WERI-Rb-1 (cell line): ENCODE results near the gene TLE4.

Experiments used
- DNase-seq: peaks from one replicate; pipeline ENCODE4 v3.0.0-alpha.2; 2020
- H3K27ac ChIP-seq: fragments of 250-450 bp; sonication (Bioruptor Pico); 2 replicates; pipeline ENCODE4 v1.5.1; 2020; ENCODE audit warnings: mild to moderate bottlenecking, moderate library complexity
- H3K27me3 ChIP-seq: fragments of 250-450 bp; sonication (Bioruptor Pico); 2 replicates; pipeline ENCODE4 v1.5.1; 2021; ENCODE audit warnings: mild to moderate bottlenecking, low read depth, moderate library complexity; ENCODE audit not compliant: insufficient read depth, severe bottlenecking
- H3K36me3 ChIP-seq: fragments of 250-450 bp; sonication (Bioruptor Pico); 2 replicates; pipeline ENCODE4 v1.5.1; 2020; ENCODE audit warnings: mild to moderate bottlenecking, moderate library complexity
- H3K4me3 ChIP-seq: 2 replicates; pipeline ENCODE4 v1.5.1; 2011; ENCODE audit warnings: low read depth, mild to moderate bottlenecking, control low read depth, low read length
- H3K9me3 ChIP-seq: fragments of 250-450 bp; sonication (Bioruptor Pico); 2 replicates; pipeline ENCODE4 v1.5.1; 2021; ENCODE audit warnings: mild to moderate bottlenecking, moderate library complexity; ENCODE audit not compliant: severe bottlenecking
- TF ChIP-seq, protein P1 (sequence below): IDR thresholded peaks from 2 replicates; pipeline ENCODE4 v1.5.1; 2011; ENCODE audit warnings: low read depth, mild to moderate bottlenecking, control low read depth, inconsistent platforms, low read length

The TLE4 gene

DNA sequence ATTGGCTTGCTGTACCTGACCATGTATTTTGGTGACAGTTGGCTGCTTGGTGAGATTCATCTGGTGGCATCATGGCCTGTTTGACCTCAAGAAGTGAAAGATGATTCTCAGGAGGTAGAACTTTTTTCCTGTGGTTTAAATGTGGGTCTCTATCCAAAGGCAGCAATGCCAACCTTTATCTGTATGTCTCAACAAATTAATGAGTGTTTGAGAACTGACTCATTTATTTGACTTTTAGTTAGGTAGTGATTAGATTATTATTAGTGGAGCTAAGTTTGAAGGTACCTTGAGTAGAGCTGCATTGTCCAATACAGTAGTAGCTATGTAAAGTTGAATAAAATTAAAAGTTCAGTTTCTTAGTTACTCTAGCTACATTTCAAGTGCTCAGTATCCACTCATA lies 48.2 kb downstream of the TLE4 start:
- no peak overlapping the region for H3K27ac ChIP-seq
- H3K4me3 ChIP-seq: no peak overlapping the region
- no peaks in the 10 kb centered on the region for H3K9me3 ChIP-seq
- TF ChIP-seq, protein P1, sequence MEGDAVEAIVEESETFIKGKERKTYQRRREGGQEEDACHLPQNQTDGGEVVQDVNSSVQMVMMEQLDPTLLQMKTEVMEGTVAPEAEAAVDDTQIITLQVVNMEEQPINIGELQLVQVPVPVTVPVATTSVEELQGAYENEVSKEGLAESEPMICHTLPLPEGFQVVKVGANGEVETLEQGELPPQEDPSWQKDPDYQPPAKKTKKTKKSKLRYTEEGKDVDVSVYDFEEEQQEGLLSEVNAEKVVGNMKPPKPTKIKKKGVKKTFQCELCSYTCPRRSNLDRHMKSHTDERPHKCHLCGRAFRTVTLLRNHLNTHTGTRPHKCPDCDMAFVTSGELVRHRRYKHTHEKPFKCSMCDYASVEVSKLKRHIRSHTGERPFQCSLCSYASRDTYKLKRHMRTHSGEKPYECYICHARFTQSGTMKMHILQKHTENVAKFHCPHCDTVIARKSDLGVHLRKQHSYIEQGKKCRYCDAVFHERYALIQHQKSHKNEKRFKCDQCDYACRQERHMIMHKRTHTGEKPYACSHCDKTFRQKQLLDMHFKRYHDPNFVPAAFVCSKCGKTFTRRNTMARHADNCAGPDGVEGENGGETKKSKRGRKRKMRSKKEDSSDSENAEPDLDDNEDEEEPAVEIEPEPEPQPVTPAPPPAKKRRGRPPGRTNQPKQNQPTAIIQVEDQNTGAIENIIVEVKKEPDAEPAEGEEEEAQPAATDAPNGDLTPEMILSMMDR: no peak
- no peaks in the 10 kb centered on the region for H3K27me3 ChIP-seq
- DNase-seq: no peak
- H3K36me3 ChIP-seq: no peaks in the 10 kb centered on the region

DNA sequence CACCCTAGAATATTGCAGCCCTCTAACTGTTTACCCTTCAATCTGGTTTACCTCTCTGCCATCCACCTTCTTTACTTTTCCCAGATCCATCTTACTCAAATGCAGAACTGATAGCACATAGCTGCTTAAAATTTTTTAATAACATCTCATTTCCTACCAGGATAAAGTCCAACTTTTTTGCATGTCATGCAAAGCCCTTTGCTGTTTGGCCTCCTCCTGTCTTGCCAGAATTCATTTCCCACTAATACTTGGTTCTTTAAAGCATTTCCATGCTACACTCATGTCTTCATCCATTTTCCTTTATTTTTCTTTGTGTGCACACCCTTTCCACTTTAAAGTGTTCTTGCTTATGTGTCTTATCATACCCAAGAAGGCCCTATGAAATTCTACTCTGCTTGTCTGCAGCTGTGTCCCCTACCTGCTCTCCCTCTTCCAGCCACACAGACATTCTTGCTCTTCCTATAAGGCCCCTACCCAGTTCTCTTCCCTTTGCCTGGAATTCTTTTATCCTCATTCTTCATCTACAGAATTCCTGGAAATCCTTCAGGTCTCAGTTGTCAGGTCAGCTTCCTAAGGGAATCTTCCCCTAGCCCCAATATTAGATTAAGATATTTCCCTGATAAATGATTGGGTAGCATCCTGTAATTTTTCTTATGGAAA lies 50.3 kb downstream of the TLE4 start:
- TF ChIP-seq, protein P1: no peak
- H3K27me3 ChIP-seq: no peaks in the 10 kb centered on the region
- H3K4me3 ChIP-seq: no peak overlapping the region
- DNase-seq: no peak
- no peaks in the 10 kb centered on the region for H3K36me3 ChIP-seq
- H3K9me3 ChIP-seq: no peaks in the 10 kb centered on the region
- no peak overlapping the region for H3K27ac ChIP-seq

DNA sequence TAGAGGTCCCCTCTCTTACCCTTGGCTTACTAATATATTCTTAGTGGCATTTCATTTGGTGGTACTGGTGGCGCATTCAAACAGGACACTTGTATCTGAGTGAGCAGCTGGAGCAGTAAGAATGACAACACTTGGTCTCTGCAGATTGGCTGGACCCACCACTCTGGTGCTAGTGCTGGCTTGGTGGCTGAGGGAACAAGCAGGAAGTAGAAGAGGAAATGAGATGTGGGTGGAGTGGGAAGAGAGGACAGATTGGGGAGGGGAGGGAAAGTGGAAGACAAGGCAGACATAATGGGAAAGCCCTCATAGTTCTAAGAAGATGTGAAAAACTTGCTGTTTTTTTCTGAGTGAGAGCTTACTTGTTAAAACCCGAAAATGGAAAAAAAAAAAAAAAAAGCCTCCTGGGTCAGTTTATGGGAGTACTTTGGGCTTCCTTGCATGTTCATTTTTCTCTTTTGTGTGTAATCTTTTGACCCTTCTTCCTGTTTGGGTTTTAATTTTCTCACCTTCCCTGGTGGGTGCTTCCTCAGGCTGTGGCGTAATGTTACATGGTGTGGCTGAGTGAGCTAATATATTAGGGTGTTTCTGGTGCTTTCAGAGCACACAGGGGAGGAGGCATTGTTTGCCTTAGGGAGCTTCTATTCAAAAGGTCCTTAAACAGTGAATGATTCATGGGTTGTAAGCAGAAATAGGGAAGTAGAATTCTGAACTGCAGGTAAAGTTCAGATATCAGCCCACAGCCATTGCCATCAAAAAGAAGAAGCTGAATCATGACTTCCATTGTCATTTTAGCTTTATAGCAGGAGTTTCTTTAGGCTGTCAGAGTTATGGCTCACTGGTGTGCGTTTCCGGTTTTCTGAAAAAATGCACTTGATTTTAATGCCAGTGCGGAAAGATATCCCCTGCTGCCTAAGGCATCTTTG lies 52.3 kb downstream of the TLE4 start:
- Histone ChIP-seq H3K27ac (no peak overlapping the region), H3K27me3 (no peaks in the 10 kb centered on the region), H3K36me3 (no peaks in the 10 kb centered on the region), H3K4me3 (no peak overlapping the region), H3K9me3 (no peaks in the 10 kb centered on the region)
- DNase-seq: no peak
- TF ChIP-seq, protein P1: no peak

DNA sequence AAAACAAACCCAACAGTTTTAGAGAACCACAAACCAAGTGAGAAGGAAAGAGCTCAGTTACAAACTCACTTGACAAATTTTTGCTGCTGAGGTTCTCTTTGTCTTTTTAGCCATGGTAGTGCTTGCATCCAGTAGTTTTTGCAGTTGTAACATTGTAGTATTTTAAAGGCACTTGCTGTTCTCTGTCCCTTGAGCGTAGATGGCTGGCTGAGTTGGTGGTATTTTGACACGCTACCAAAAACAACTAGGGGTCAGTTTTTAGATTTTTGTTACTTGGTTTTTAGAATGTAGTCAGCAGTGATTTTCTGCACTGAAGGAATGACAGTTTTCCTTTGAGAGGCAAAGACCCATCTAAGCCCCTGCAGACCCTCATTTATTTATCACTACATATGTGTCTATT lies 58.0 kb downstream of the TLE4 start:
- DNase-seq: no peak
- H3K27ac ChIP-seq: no peak overlapping the region
- TF ChIP-seq, protein P1: no peak

DNA sequence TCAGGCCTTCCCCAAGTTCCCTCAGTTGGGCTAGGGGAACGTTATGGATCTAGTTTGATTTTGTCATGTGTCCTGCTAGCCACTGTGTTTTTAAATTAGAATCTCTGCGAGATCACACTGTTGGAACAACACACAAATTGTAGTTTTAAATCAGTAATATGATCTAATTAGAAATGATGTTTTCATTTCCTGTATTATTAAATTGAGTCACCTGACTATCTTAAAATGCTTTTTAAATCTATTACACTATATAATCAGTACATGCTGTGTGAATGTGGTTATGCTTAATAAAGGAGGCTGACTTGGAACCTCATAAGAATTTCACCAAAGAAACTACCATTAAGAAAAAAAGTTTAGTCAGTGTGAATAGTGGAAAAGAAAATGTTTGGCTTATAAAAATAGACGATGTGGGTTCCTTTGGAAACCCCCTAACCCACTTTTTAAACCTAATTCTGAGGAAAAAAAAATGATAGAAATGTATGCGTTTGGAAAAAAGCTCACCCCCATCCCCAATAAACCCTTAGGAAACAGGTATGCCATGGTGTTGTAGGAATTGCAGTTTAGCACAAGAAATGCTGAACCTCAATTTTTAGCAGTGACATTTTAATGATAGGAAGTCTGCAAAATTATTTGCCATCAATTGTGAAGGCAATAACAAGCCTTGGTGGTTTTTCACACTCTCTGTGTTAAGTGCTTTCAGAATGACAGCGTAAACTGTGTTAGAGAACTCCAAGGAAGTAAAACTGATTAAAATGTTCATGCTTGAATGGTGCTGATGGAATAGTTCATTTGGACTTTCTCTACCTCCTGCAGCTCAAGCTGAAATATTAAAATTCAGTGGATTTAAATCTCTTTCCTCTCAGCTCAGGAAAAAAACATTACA lies 59.0 kb downstream of the TLE4 start:
- Histone ChIP-seq H3K27me3 (no peaks in the 10 kb centered on the region), H3K4me3 (no peak overlapping the region), H3K9me3 (no peaks in the 10 kb centered on the region), H3K27ac (no peak overlapping the region), H3K36me3 (no peaks in the 10 kb centered on the region)
- TF ChIP-seq, protein P1: no peak
- DNase-seq: no peak

More for the DNA sequence above, 58.0 kb downstream of the TLE4 start:
- Histone ChIP-seq H3K9me3 (no peaks in the 10 kb centered on the region), H3K36me3 (no peaks in the 10 kb centered on the region), H3K27me3 (no peaks in the 10 kb centered on the region), H3K4me3 (no peak overlapping the region)
